Stomach (tissue), 4 donors: ENCODE measurements around the gene RBMS1.

Source experiments
- CTCF ChIP-seq, 7 experiments: fragments of 450-650 bp in 4 of 7; fragments of 200-600 bp in 3 of 7; sonication (generic) in 3 of 7; IDR thresholded peaks; one replicate each; pipeline ENCODE4 v1.5.1; 2016 to 2019; ENCODE audit warnings: antibody characterized with exemption in 7 of 7, control low read depth in 2 of 7, mild to moderate bottlenecking in 1 of 7
- POLR2A ChIP-seq, 4 donors: fragments of 450-650 bp; IDR thresholded peaks; one replicate each; pipeline ENCODE4 v1.6.1; 2016; ENCODE audit warnings: antibody characterized with exemption in 4 of 4, control low read depth in 2 of 4, mild to moderate bottlenecking in 1 of 4, moderate library complexity in 1 of 4

GRCh38 chr2:160434254-160434948, 59.2 kb downstream of the RBMS1 start:
- TF ChIP-seq CTCF (IDR thresholded peaks at IDR 0.05) (no peak), POLR2A (IDR thresholded peaks at IDR 0.05) (no peak)
